Measurements from ENCODE around the gene PMM2.

PMM2 gene

GRCh38 chr16:8868416-8869211, 71.0 kb downstream of the PMM2 start, which contains the start of gene CARHSP1 (continued):
- TF ChIP-seq, protein P1, sequence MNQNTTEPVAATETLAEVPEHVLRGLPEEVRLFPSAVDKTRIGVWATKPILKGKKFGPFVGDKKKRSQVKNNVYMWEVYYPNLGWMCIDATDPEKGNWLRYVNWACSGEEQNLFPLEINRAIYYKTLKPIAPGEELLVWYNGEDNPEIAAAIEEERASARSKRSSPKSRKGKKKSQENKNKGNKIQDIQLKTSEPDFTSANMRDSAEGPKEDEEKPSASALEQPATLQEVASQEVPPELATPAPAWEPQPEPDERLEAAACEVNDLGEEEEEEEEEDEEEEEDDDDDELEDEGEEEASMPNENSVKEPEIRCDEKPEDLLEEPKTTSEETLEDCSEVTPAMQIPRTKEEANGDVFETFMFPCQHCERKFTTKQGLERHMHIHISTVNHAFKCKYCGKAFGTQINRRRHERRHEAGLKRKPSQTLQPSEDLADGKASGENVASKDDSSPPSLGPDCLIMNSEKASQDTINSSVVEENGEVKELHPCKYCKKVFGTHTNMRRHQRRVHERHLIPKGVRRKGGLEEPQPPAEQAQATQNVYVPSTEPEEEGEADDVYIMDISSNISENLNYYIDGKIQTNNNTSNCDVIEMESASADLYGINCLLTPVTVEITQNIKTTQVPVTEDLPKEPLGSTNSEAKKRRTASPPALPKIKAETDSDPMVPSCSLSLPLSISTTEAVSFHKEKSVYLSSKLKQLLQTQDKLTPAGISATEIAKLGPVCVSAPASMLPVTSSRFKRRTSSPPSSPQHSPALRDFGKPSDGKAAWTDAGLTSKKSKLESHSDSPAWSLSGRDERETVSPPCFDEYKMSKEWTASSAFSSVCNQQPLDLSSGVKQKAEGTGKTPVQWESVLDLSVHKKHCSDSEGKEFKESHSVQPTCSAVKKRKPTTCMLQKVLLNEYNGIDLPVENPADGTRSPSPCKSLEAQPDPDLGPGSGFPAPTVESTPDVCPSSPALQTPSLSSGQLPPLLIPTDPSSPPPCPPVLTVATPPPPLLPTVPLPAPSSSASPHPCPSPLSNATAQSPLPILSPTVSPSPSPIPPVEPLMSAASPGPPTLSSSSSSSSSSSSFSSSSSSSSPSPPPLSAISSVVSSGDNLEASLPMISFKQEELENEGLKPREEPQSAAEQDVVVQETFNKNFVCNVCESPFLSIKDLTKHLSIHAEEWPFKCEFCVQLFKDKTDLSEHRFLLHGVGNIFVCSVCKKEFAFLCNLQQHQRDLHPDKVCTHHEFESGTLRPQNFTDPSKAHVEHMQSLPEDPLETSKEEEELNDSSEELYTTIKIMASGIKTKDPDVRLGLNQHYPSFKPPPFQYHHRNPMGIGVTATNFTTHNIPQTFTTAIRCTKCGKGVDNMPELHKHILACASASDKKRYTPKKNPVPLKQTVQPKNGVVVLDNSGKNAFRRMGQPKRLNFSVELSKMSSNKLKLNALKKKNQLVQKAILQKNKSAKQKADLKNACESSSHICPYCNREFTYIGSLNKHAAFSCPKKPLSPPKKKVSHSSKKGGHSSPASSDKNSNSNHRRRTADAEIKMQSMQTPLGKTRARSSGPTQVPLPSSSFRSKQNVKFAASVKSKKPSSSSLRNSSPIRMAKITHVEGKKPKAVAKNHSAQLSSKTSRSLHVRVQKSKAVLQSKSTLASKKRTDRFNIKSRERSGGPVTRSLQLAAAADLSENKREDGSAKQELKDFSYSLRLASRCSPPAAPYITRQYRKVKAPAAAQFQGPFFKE (tag by site-specific recombination; IDR thresholded peaks at IDR 0.05; ENCODE audit: borderline replicate concordance) = no peak
- TF ChIP-seq, protein P2, sequence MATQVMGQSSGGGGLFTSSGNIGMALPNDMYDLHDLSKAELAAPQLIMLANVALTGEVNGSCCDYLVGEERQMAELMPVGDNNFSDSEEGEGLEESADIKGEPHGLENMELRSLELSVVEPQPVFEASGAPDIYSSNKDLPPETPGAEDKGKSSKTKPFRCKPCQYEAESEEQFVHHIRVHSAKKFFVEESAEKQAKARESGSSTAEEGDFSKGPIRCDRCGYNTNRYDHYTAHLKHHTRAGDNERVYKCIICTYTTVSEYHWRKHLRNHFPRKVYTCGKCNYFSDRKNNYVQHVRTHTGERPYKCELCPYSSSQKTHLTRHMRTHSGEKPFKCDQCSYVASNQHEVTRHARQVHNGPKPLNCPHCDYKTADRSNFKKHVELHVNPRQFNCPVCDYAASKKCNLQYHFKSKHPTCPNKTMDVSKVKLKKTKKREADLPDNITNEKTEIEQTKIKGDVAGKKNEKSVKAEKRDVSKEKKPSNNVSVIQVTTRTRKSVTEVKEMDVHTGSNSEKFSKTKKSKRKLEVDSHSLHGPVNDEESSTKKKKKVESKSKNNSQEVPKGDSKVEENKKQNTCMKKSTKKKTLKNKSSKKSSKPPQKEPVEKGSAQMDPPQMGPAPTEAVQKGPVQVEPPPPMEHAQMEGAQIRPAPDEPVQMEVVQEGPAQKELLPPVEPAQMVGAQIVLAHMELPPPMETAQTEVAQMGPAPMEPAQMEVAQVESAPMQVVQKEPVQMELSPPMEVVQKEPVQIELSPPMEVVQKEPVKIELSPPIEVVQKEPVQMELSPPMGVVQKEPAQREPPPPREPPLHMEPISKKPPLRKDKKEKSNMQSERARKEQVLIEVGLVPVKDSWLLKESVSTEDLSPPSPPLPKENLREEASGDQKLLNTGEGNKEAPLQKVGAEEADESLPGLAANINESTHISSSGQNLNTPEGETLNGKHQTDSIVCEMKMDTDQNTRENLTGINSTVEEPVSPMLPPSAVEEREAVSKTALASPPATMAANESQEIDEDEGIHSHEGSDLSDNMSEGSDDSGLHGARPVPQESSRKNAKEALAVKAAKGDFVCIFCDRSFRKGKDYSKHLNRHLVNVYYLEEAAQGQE (tag by site-specific recombination; IDR thresholded peaks at IDR 0.05) = no peak
- TF ChIP-seq ZNF335 (tag by site-specific recombination; conservative IDR thresholded peaks at IDR 0.05) (no peak; the same call in 1 of the 2 replicates), ZNF138 (tag by site-specific recombination; IDR thresholded peaks at IDR 0.05; ENCODE audit: borderline replicate concordance) (no peak), SP7 (tag by site-specific recombination; IDR thresholded peaks at IDR 0.05) (peak; percentile 62), ZNF366 (tag by site-specific recombination; conservative IDR thresholded peaks at IDR 0.05) (no peak), SP3 (tag by site-specific recombination; IDR thresholded peaks at IDR 0.05) (peak; percentile 87), ZNF175 (tag by site-specific recombination; IDR thresholded peaks at IDR 0.05) (no peak), ZNF23 (tag by site-specific recombination; IDR thresholded peaks at IDR 0.05; ENCODE audit: borderline replicate concordance) (no peak), HOXA7 (CRISPR knock-in tag; IDR thresholded peaks at IDR 0.05; ENCODE audit: borderline replicate concordance) (no peak), EGR2 (tag by site-specific recombination; IDR thresholded peaks at IDR 0.05; ENCODE audit: low read depth) (no peak; the same call in 1 of the 2 replicates), KLF8 (tag by site-specific recombination; IDR thresholded peaks at IDR 0.05) (peak; percentile 79), ZSCAN30 (tag by site-specific recombination; IDR thresholded peaks at IDR 0.05) (peak; percentile 92), SCRT2 (tag by site-specific recombination; IDR thresholded peaks at IDR 0.05) (peak; percentile 96), ZNF548 (tag by site-specific recombination; IDR thresholded peaks at IDR 0.05) (no peak), SETDB1 (IDR thresholded peaks at IDR 0.05; ENCODE audit: insufficient read length, low read length) (no peak), IKZF3 (tag by site-specific recombination; IDR thresholded peaks at IDR 0.05) (peak; percentile 95), GLIS1 (tag by site-specific recombination; IDR thresholded peaks at IDR 0.05) (peak; percentile 79; the same call in 1 of the 2 replicates), ZNF114 (tag by site-specific recombination; IDR thresholded peaks at IDR 0.05) (no peak), ZFP41 (tag by site-specific recombination; IDR thresholded peaks at IDR 0.05; ENCODE audit: borderline replicate concordance) (no peak), ZNF670 (tag by site-specific recombination; IDR thresholded peaks at IDR 0.05; ENCODE audit: low read depth) (no peak), ZNF701 (tag by site-specific recombination; IDR thresholded peaks at IDR 0.05) (peak; percentile 43; the same call in 1 of the 2 replicates), ZFHX2 (tag by site-specific recombination; conservative IDR thresholded peaks at IDR 0.05) (peak; percentile 17; the same call in 1 of the 2 replicates), SP2 (tag by site-specific recombination; IDR thresholded peaks at IDR 0.05) (peak; percentile 79)
- TF ChIP-seq, protein P3, sequence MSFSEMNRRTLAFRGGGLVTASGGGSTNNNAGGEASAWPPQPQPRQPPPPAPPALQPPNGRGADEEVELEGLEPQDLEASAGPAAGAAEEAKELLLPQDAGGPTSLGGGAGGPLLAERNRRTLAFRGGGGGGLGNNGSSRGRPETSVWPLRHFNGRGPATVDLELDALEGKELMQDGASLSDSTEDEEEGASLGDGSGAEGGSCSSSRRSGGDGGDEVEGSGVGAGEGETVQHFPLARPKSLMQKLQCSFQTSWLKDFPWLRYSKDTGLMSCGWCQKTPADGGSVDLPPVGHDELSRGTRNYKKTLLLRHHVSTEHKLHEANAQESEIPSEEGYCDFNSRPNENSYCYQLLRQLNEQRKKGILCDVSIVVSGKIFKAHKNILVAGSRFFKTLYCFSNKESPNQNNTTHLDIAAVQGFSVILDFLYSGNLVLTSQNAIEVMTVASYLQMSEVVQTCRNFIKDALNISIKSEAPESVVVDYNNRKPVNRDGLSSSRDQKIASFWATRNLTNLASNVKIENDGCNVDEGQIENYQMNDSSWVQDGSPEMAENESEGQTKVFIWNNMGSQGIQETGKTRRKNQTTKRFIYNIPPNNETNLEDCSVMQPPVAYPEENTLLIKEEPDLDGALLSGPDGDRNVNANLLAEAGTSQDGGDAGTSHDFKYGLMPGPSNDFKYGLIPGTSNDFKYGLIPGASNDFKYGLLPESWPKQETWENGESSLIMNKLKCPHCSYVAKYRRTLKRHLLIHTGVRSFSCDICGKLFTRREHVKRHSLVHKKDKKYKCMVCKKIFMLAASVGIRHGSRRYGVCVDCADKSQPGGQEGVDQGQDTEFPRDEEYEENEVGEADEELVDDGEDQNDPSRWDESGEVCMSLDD (tag by site-specific recombination; IDR thresholded peaks at IDR 0.05) = peak; percentile 76; the same call in 1 of the 2 replicates
- TF ChIP-seq, protein P4, sequence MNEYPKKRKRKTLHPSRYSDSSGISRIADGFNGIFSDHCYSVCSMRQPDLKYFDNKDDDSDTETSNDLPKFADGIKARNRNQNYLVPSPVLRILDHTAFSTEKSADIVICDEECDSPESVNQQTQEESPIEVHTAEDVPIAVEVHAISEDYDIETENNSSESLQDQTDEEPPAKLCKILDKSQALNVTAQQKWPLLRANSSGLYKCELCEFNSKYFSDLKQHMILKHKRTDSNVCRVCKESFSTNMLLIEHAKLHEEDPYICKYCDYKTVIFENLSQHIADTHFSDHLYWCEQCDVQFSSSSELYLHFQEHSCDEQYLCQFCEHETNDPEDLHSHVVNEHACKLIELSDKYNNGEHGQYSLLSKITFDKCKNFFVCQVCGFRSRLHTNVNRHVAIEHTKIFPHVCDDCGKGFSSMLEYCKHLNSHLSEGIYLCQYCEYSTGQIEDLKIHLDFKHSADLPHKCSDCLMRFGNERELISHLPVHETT (tag by site-specific recombination; IDR thresholded peaks at IDR 0.05) = 0 out of 2 replicates have a peak, but pooled peaks have one; percentile 14
